Omental fat pad (tissue), 4 donors: ENCODE data around the gene CLEC6A. TPM values are rescaled to one million over a fixed set of nuclear protein-coding genes. Genes with fewer than 3 reads are reported as not detected.
"Not testable (repeated sequence)": the region's sequence is repeated elsewhere in the genome, so short reads cannot be mapped to it uniquely, and the experiment has no call there.

ENCODE experiments used
- ATAC-seq: fragments of 150-250 bp; one replicate; pipeline ENCODE4 v1.9.1; 2016; ENCODE audit warnings: mild to moderate bottlenecking, moderate library complexity; ENCODE audit not compliant: low FRiP score
- DNase-seq: peaks from one replicate; pipeline ENCODE4 v3.0.0-alpha.2; 2019; ENCODE audit warnings: low spot score
- total RNA-seq, 4 donors: library from RNA; depleted of rRNA; stranded (reverse); fragments of >200 nt; gene quantifications; one replicate each; pipeline ENCODE4 v1.1.0, GENCODE V29; 2016
- TF ChIP-seq, protein P1 (sequence below), 3 donors: fragments of 450-650 bp; IDR thresholded peaks; one replicate each; pipeline ENCODE4 v1.5.1; 2016 to 2017; ENCODE audit warnings: antibody characterized with exemption in 3 of 3, mild to moderate bottlenecking in 3 of 3, moderate library complexity in 2 of 3

Gene CLEC6A
- total RNA-seq, 4 donors from 2014 or later: not detected

- no peak for DNase-seq
- ATAC-seq: no peak
- TF ChIP-seq, protein P1, sequence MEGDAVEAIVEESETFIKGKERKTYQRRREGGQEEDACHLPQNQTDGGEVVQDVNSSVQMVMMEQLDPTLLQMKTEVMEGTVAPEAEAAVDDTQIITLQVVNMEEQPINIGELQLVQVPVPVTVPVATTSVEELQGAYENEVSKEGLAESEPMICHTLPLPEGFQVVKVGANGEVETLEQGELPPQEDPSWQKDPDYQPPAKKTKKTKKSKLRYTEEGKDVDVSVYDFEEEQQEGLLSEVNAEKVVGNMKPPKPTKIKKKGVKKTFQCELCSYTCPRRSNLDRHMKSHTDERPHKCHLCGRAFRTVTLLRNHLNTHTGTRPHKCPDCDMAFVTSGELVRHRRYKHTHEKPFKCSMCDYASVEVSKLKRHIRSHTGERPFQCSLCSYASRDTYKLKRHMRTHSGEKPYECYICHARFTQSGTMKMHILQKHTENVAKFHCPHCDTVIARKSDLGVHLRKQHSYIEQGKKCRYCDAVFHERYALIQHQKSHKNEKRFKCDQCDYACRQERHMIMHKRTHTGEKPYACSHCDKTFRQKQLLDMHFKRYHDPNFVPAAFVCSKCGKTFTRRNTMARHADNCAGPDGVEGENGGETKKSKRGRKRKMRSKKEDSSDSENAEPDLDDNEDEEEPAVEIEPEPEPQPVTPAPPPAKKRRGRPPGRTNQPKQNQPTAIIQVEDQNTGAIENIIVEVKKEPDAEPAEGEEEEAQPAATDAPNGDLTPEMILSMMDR (IDR thresholded peaks at IDR 0.05): no peak
Measured at GRCh38 chr12:8471090-8471489, 15.3 kb downstream of the CLEC6A start.

DNA sequence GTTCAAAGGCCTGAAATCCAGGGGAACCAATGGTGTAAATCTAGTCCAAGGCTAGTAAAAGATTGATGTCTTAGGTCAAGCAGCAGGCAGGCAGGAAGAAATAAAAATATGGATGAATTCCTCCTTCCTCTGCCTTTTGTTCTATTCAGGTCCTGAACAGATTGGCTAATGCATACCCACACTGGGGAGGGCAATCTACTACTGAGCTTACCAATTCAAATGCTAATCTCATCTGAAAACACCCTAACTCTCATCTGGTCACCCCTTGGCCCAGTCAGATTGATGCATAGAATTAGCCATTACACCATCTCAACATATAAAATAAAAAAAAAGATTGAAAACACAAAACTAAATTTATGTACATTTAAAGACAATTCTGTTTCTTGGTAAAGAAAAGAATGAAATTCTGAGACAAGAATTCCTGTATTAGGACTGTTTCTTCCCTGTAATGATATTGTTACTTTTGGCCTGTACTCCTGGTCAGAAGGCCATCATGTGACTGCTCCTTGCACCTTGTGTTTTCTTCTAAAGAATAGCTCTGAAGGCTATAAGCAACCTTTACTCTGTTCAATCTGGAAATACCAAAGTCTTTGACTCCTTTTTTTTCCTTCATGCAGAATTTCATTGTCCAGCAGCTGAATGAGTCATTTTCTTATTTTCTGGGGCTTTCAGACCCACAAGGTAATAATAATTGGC lies 19.9 kb downstream of the CLEC6A start:
- TF ChIP-seq, protein P1 (IDR thresholded peaks at IDR 0.05): no peak
- no peak for DNase-seq
- ATAC-seq: no peak

DNA sequence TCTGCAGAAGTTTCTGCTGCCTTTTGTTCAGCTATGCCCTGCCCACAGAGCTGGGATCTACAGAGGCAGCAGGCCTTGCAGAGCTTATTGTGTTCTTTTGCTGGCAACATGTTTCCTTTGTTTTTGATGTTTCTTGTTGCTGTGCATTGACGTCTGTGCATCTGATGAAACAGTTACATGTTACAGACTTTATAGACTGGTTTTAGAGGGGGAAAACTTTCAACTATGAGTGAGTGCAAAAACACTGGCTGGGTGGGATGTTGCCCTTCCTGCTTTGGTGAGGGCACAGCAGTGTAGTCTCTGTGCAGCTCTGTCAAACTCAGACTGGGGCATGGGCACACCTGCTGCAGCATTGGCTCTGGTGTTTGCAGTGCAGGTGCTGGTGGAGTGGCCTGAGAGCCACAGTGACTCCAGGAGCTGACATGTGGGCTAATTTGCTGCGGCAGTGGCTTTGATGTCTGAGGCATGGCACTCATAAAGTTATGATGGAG lies 26.9 kb downstream of the CLEC6A start:
- ATAC-seq (no peak), DNase-seq (no peak)
- TF ChIP-seq, protein P1 (IDR thresholded peaks at IDR 0.05): no peak

GRCh38 chr12:8483079-8483478 lies 27.3 kb downstream of the CLEC6A start:
- ATAC-seq (no peak), DNase-seq (no peak)
- TF ChIP-seq, protein P1 (IDR thresholded peaks at IDR 0.05): no peak

DNA sequence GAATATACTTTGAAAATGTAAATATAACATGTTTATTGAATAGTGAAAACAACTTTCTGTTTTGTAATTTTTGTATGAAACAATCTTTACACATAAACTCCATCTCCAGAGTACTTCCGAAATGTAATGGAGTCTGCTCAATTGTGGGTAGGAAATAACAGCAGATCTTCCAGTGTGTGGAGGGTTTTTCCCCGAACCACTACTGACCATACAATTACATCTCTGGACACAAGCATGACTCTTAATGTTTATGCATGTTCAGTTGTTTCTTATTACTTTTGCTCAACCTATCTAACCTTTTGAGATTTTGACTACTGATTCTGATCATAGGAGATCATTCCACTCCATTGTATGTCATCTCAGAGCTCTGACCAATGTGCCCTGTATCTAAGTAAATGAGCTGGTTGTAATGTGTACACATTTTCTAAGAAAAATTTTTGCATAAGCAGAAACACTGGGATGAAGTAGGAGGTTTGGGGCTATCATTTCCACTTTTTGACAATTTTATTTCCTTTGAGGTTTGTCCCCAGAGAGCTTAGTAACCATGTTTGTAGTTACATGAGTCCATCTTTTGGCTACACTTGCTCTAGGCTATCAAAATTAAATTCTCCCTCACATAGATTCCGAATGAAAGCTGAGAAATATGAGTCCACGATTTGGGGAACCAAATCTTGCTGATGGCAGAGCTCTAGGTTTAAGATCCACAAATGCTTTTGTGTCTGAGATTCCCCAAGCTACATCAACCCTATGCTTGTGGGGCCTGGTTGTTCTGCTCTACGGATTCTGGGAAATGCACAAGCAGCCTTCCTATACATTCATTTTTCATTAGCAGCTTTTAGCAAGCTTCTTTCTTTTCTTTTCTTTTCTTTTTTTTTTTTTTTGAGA lies 36.1 kb downstream of the CLEC6A start:
- TF ChIP-seq, protein P1 (IDR thresholded peaks at IDR 0.05): no peak
- DNase-seq (no peak), ATAC-seq (no peak)

- ATAC-seq (no peak), DNase-seq (no peak)
- TF ChIP-seq, protein P1 (IDR thresholded peaks at IDR 0.05): no peak
Measured at GRCh38 chr12:8493084-8493483, 37.3 kb downstream of the CLEC6A start.

DNA sequence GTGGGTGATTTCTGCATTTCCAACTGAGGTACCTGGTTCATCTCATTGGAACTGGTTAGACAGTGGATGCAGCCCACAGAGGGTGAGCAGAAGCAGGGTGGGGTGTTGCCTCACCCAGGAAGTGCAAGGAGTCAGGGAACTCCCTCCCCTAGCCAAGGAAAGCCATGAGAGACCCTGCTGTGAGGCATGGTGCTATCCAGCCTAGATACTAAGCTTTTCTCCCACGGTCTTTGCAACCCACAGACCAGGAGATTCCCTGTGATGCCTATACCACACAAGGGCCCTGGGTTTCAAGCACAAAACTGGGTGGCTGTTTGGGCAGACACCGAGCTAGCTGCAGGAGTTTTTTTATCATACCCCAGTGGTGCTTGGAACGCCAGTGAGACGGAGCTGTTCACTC lies 39.9 kb downstream of the CLEC6A start:
- ATAC-seq, DNase-seq: not testable (repeated sequence)

- ATAC-seq, DNase-seq: not testable (repeated sequence)
Measured at GRCh38 chr12:8496074-8496473, 40.3 kb downstream of the CLEC6A start.
